ENCODE data around the gene OR2A1. TPM values are rescaled to one million over a fixed set of nuclear protein-coding genes. Genes with fewer than 3 reads are reported as not detected.
"Not testable (repeated sequence)": the region's sequence is repeated elsewhere in the genome, so short reads cannot be mapped to it uniquely, and the experiment has no call there.

Gene OR2A1
- total and polyA plus RNA-seq, 2 donors (not counting 1 experiment from before 2014, with no cell fraction given): 0.31 TPM; not detected in 1

DNA sequence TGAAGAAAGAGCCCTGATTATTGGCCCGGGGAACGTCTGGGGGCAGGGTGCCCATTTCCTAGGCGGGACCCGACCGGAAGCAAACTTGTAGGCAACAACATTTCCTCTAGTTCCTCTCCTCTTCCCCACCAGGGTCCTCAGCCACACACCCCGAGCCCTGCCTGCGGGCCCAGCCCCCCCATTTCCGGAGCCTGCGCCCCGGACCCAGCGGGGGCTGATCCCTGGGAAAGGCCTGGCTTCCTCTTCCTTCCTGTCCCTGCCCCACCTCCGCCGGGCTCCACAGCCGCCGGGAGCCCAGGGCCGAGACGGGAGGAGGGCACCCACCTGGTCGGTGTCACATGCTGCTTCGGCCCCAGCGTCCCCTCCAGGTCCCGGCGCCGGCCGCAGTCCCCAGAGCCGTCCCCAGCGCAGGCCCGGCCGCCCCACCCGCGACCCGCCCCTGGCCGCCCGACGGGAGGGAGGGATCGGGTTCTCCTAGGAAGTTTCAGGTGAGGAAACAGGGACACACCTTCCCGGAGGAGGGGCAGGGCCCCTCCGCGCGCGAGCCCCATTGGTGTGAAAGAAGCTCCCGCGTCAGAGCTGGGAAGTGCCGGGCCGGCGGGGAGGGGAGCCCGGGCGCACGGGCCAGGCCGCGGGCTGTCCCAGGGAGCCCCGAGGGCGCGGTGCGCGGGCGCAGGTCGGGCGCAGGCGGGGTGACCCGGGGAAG lies 18.3 kb upstream of the OR2A1 start:
- H3K79me2 ChIP-seq (ENCODE audit: control insufficient read depth, insufficient read depth, low read length); H3K9me3 Mint-ChIP-seq (ENCODE audit: insufficient read depth); H3K9me3 ChIP-seq (ENCODE audit: control extremely low read depth in 1 of 3, control insufficient read depth in 2 of 3, insufficient read depth in 1 of 3, low read length in 2 of 3); H3K4me1 ChIP-seq (ENCODE audit: control insufficient read depth in 2 of 2, insufficient read depth in 2 of 2, low read length in 2 of 2); H4K20me1 ChIP-seq (ENCODE audit: control insufficient read depth, insufficient read depth, low read length, poor library complexity, severe bottlenecking); intact Hi-C loops (cut with micrococcal nuclease); H3K27ac ChIP-seq (ENCODE audit: low read length in 2 of 2); H3K27ac Mint-ChIP-seq; H3K36me3 ChIP-seq (replicated peaks in 1 of 2; ENCODE audit: control extremely low read depth in 1 of 2, control insufficient read depth in 1 of 2, extremely low read depth in 1 of 2, insufficient read depth in 2 of 2, low read length in 1 of 2); CTCF ChIA-PET; H3K4me1 Mint-ChIP-seq; H3K4me2 ChIP-seq (replicated peaks; ENCODE audit: low read depth, low read length, poor library complexity, severe bottlenecking); DNase-seq; POLR2A ChIA-PET; H3K4me3 ChIP-seq (ENCODE audit: control extremely low read depth in 1 of 5, extremely low read depth in 1 of 5, insufficient read depth in 1 of 5, low read depth in 2 of 5, low read length in 4 of 5); H3K9ac ChIP-seq (ENCODE audit: low read length); H3K27me3 ChIP-seq (replicated peaks in 1 of 4; ENCODE audit: control extremely low read depth in 1 of 4, control insufficient read depth in 3 of 4, insufficient read depth in 4 of 4, low read length in 3 of 4); H2AFZ ChIP-seq (ENCODE audit: insufficient read depth, low read depth, low read length, poor library complexity, severe bottlenecking); H3K4me3 Mint-ChIP-seq; H3K27me3 Mint-ChIP-seq: not testable (repeated sequence)
- no CpG with 5 or more reads among the region's 60 CpGs for WGBS (ENCODE audit: insufficient coverage)
- peak; percentile 70 for ATAC-seq (ENCODE audit: low read depth)

GRCh38 chr7:144302578-144303303 lies 9.5 kb upstream of the OR2A1 start:
- H2AFZ ChIP-seq (ENCODE audit: insufficient read depth, low read depth, low read length, poor library complexity, severe bottlenecking); H4K20me1 ChIP-seq (ENCODE audit: control insufficient read depth, insufficient read depth, low read length, poor library complexity, severe bottlenecking); intact Hi-C loops (cut with micrococcal nuclease); H3K27ac Mint-ChIP-seq; H3K4me1 ChIP-seq (ENCODE audit: control insufficient read depth in 2 of 2, insufficient read depth in 2 of 2, low read length in 2 of 2); ATAC-seq (ENCODE audit: low read depth); H3K9me3 Mint-ChIP-seq (ENCODE audit: insufficient read depth); H3K27me3 Mint-ChIP-seq; POLR2A ChIA-PET; H3K4me3 Mint-ChIP-seq; H3K27ac ChIP-seq (ENCODE audit: low read length in 2 of 2); CTCF ChIA-PET; H3K9me3 ChIP-seq (ENCODE audit: control extremely low read depth in 1 of 3, control insufficient read depth in 2 of 3, insufficient read depth in 1 of 3, low read length in 2 of 3); H3K4me2 ChIP-seq (replicated peaks; ENCODE audit: low read depth, low read length, poor library complexity, severe bottlenecking); DNase-seq; H3K36me3 ChIP-seq (replicated peaks in 1 of 2; ENCODE audit: control extremely low read depth in 1 of 2, control insufficient read depth in 1 of 2, extremely low read depth in 1 of 2, insufficient read depth in 2 of 2, low read length in 1 of 2); H3K9ac ChIP-seq (ENCODE audit: low read length); H3K27me3 ChIP-seq (replicated peaks in 1 of 4; ENCODE audit: control extremely low read depth in 1 of 4, control insufficient read depth in 3 of 4, insufficient read depth in 4 of 4, low read length in 3 of 4); H3K4me1 Mint-ChIP-seq; H3K79me2 ChIP-seq (ENCODE audit: control insufficient read depth, insufficient read depth, low read length); H3K4me3 ChIP-seq (ENCODE audit: control extremely low read depth in 1 of 5, extremely low read depth in 1 of 5, insufficient read depth in 1 of 5, low read depth in 2 of 5, low read length in 4 of 5): not testable (repeated sequence)
- WGBS (ENCODE audit: insufficient coverage): no CpG with 5 or more reads among the region's 1 CpG

DNA sequence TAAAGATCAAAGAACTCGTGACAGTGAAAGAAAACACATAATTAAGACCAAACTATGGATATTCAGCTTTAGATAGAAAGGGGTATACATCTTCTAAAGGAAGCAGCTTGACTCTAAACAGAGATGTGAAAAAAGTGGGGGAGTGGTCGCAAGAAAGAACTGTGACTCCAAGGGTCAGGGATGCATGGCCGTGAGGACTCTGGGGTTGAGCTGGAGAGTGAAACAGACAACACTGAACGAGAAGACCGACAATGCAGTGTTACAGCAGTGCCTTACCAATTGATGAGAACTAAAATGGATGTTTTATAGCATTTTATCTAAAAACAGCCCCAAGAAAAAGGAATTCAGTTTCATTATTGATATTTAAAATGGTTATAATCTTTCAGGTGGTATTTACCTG lies 8.6 kb upstream of the OR2A1 start:
- H3K9me3 Mint-ChIP-seq (ENCODE audit: insufficient read depth); H3K4me3 ChIP-seq (ENCODE audit: control extremely low read depth in 1 of 5, extremely low read depth in 1 of 5, insufficient read depth in 1 of 5, low read depth in 2 of 5, low read length in 4 of 5); H2AFZ ChIP-seq (ENCODE audit: insufficient read depth, low read depth, low read length, poor library complexity, severe bottlenecking); intact Hi-C loops (cut with micrococcal nuclease); POLR2A ChIA-PET; H3K4me2 ChIP-seq (replicated peaks; ENCODE audit: low read depth, low read length, poor library complexity, severe bottlenecking); H3K27ac ChIP-seq (ENCODE audit: low read length in 2 of 2); ATAC-seq (ENCODE audit: low read depth); H3K36me3 ChIP-seq (replicated peaks in 1 of 2; ENCODE audit: control extremely low read depth in 1 of 2, control insufficient read depth in 1 of 2, extremely low read depth in 1 of 2, insufficient read depth in 2 of 2, low read length in 1 of 2); H4K20me1 ChIP-seq (ENCODE audit: control insufficient read depth, insufficient read depth, low read length, poor library complexity, severe bottlenecking); H3K4me1 Mint-ChIP-seq; H3K79me2 ChIP-seq (ENCODE audit: control insufficient read depth, insufficient read depth, low read length); H3K27me3 Mint-ChIP-seq; H3K27ac Mint-ChIP-seq; H3K4me1 ChIP-seq (ENCODE audit: control insufficient read depth in 2 of 2, insufficient read depth in 2 of 2, low read length in 2 of 2); CTCF ChIA-PET; H3K9me3 ChIP-seq (ENCODE audit: control extremely low read depth in 1 of 3, control insufficient read depth in 2 of 3, insufficient read depth in 1 of 3, low read length in 2 of 3); H3K27me3 ChIP-seq (replicated peaks in 1 of 4; ENCODE audit: control extremely low read depth in 1 of 4, control insufficient read depth in 3 of 4, insufficient read depth in 4 of 4, low read length in 3 of 4); H3K9ac ChIP-seq (ENCODE audit: low read length); DNase-seq; H3K4me3 Mint-ChIP-seq: not testable (repeated sequence)
- no CpG with 5 or more reads among the region's 5 CpGs for WGBS (ENCODE audit: insufficient coverage)

DNA sequence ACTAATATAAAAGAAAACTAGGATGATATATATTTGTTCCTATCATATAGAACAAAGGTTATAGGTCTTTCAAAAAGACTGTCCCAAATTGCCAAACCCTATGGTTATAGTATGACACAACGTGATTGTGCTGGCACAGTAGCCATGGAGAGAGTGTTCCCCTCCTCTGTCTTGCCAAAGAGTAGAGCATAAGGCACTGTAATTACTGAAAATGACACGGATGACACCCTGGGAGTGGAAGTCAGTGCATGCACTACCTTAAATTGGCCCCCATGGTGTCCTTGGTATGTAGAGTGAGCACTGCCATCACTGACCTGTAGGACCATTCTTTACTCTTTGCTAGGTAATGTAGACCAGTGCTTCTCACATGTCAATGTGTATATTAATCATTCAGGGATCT lies 7.1 kb upstream of the OR2A1 start:
- POLR2A ChIA-PET; H3K27ac Mint-ChIP-seq; H3K27ac ChIP-seq (ENCODE audit: low read length in 2 of 2); H3K27me3 Mint-ChIP-seq; H3K4me3 ChIP-seq (ENCODE audit: control extremely low read depth in 1 of 5, extremely low read depth in 1 of 5, insufficient read depth in 1 of 5, low read depth in 2 of 5, low read length in 4 of 5); H3K9me3 ChIP-seq (ENCODE audit: control extremely low read depth in 1 of 3, control insufficient read depth in 2 of 3, insufficient read depth in 1 of 3, low read length in 2 of 3); H3K9ac ChIP-seq (ENCODE audit: low read length); DNase-seq; H3K4me2 ChIP-seq (replicated peaks; ENCODE audit: low read depth, low read length, poor library complexity, severe bottlenecking); H3K79me2 ChIP-seq (ENCODE audit: control insufficient read depth, insufficient read depth, low read length); H3K36me3 ChIP-seq (replicated peaks in 1 of 2; ENCODE audit: control extremely low read depth in 1 of 2, control insufficient read depth in 1 of 2, extremely low read depth in 1 of 2, insufficient read depth in 2 of 2, low read length in 1 of 2); H3K4me3 Mint-ChIP-seq; H2AFZ ChIP-seq (ENCODE audit: insufficient read depth, low read depth, low read length, poor library complexity, severe bottlenecking); ATAC-seq (ENCODE audit: low read depth); H3K27me3 ChIP-seq (replicated peaks in 1 of 4; ENCODE audit: control extremely low read depth in 1 of 4, control insufficient read depth in 3 of 4, insufficient read depth in 4 of 4, low read length in 3 of 4); H3K4me1 Mint-ChIP-seq; CTCF ChIA-PET; H3K9me3 Mint-ChIP-seq (ENCODE audit: insufficient read depth); intact Hi-C loops (cut with micrococcal nuclease); H3K4me1 ChIP-seq (ENCODE audit: control insufficient read depth in 2 of 2, insufficient read depth in 2 of 2, low read length in 2 of 2); H4K20me1 ChIP-seq (ENCODE audit: control insufficient read depth, insufficient read depth, low read length, poor library complexity, severe bottlenecking): not testable (repeated sequence)
- WGBS (ENCODE audit: insufficient coverage): no CpG with 5 or more reads among the region's 2 CpGs

Measured in B cell (primary cell).